Colon (tissue), 2 donors: Measurements from ENCODE around the gene DSCAM.
"Not testable (repeated sequence)": the region's sequence is repeated elsewhere in the genome, so short reads cannot be mapped to it uniquely, and the experiment has no call there.

ENCODE experiments used
- FAIRE-seq: peaks from 2 replicates; lab custom pipeline; 2012; peaks lifted over from hg19 to GRCh38; lab: Jason Lieb, UNC
- donor health status: control.
- donor health status: control.

The DSCAM gene

GRCh38 chr21:40047211-40047610 is 799.7 kb downstream of the DSCAM start:
- FAIRE-seq = no peak

GRCh38 chr21:40043866-40044265 is 803.1 kb downstream of the DSCAM start:
- FAIRE-seq = no peak

GRCh38 chr21:40043423-40043822 is 803.5 kb downstream of the DSCAM start:
- no peak for FAIRE-seq

GRCh38 chr21:40041446-40041845 is 805.5 kb downstream of the DSCAM start:
- FAIRE-seq = no peak

- not testable (repeated sequence) for FAIRE-seq
Observed at GRCh38 chr21:40033156-40033782, 813.7 kb downstream of the DSCAM start.

- FAIRE-seq = no peak
Observed at GRCh38 chr21:40029888-40030287, 817.1 kb downstream of the DSCAM start.

- not testable (repeated sequence) for FAIRE-seq
Observed at GRCh38 chr21:40028393-40028792, 818.6 kb downstream of the DSCAM start.

- no peak for FAIRE-seq
Observed at GRCh38 chr21:40021558-40022351, 825.2 kb downstream of the DSCAM start.

- FAIRE-seq = no peak
Observed at GRCh38 chr21:40020651-40021050, 826.3 kb downstream of the DSCAM start.

GRCh38 chr21:40018871-40019475 is 828.0 kb downstream of the DSCAM start:
- no peak for FAIRE-seq

GRCh38 chr21:40016667-40017066 is 830.3 kb downstream of the DSCAM start:
- no peak for FAIRE-seq

GRCh38 chr21:40016234-40016633 is 830.7 kb downstream of the DSCAM start:
- FAIRE-seq = no peak

- FAIRE-seq = no peak
Observed at GRCh38 chr21:40015818-40016217, 831.1 kb downstream of the DSCAM start.

- no peak for FAIRE-seq
Observed at GRCh38 chr21:40014394-40014793, 832.6 kb downstream of the DSCAM start.

GRCh38 chr21:40013001-40013735 is 833.8 kb downstream of the DSCAM start:
- FAIRE-seq = no peak

- FAIRE-seq = no peak
Observed at GRCh38 chr21:40011371-40011770, 835.6 kb downstream of the DSCAM start.

GRCh38 chr21:40002978-40003377 is 844.0 kb downstream of the DSCAM start:
- no peak for FAIRE-seq

GRCh38 chr21:39984286-39984991 is 862.5 kb downstream of the DSCAM start:
- no peak for FAIRE-seq

GRCh38 chr21:39980241-39980820 is 866.6 kb downstream of the DSCAM start:
- FAIRE-seq = no peak

GRCh38 chr21:39979321-39979720 is 867.6 kb downstream of the DSCAM start:
- no peak for FAIRE-seq

GRCh38 chr21:39976800-39977199 is 870.2 kb downstream of the DSCAM start:
- FAIRE-seq = no peak
